Brain microvascular endothelial cell (primary cell): ENCODE data around the gene ZCWPW2.
A peak's percentile ranks its signal among the peaks of the same experiment; 100 is the strongest.

Source experiments
- DNase-seq: peaks from one replicate; pipeline ENCODE4 v3.0.0-alpha.2; 2020
- H3K27ac ChIP-seq: fragments of 250-450 bp; sonication (Bioruptor Pico); 2 replicates; pipeline ENCODE4 v1.5.1; 2020; ENCODE audit warnings: mild to moderate bottlenecking, moderate library complexity
- H3K27me3 ChIP-seq: fragments of 250-450 bp; sonication (Bioruptor Pico); replicated peaks from 2 replicates; pipeline ENCODE4 v1.5.1; 2020; ENCODE audit warnings: mild to moderate bottlenecking
- H3K36me3 ChIP-seq: fragments of 250-450 bp; sonication (Bioruptor Pico); replicated peaks from 2 replicates; pipeline ENCODE4 v1.5.1; 2020; ENCODE audit warnings: mild to moderate bottlenecking
- H3K4me3 ChIP-seq: 2 replicates; pipeline ENCODE4 v1.5.1; 2011; ENCODE audit warnings: low read depth, mild to moderate bottlenecking, control low read depth, low read length, moderate library complexity
- in situ Hi-C: cut with HindIII; loops from 2 replicates; pipeline ENCODE4 v1.10.0; 2017; ENCODE audit warnings: low sequenced_read_pairs, low pct_ligation_motif_present
- TF ChIP-seq, protein P1 (sequence below): IDR thresholded peaks from 2 replicates; pipeline ENCODE4 v1.5.1; 2011; ENCODE audit warnings: low read depth, mild to moderate bottlenecking, moderate library complexity, low read length, control low read depth, inconsistent platforms; ENCODE audit errors: missing control alignments

The ZCWPW2 gene

DNA sequence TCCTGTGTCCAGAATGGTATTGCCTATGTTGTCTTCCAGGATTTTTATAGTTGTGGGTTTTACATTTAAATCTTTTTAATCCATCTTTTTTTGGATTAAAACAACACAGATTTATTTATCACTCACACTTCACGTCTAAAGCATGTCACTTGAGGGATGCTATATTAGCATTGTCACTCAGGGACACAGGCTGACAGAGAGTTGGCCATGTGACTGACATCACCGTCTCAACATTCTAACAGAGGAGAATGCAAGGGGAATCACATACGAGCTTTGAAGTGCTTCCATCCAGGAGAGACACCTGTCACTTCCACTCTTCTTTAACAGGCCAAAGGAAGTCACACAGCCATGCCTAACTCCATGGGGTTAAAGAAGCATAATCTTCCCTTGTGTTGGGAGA, 204.7 kb downstream of the ZCWPW2 start:
- Histone ChIP-seq H3K36me3 (no peaks in the 10 kb centered on the region), H3K27me3 (no peaks in the 10 kb centered on the region), H3K4me3 (no peak overlapping the region), H3K27ac (no peak overlapping the region)
- no peak for DNase-seq
- TF ChIP-seq, protein P1, sequence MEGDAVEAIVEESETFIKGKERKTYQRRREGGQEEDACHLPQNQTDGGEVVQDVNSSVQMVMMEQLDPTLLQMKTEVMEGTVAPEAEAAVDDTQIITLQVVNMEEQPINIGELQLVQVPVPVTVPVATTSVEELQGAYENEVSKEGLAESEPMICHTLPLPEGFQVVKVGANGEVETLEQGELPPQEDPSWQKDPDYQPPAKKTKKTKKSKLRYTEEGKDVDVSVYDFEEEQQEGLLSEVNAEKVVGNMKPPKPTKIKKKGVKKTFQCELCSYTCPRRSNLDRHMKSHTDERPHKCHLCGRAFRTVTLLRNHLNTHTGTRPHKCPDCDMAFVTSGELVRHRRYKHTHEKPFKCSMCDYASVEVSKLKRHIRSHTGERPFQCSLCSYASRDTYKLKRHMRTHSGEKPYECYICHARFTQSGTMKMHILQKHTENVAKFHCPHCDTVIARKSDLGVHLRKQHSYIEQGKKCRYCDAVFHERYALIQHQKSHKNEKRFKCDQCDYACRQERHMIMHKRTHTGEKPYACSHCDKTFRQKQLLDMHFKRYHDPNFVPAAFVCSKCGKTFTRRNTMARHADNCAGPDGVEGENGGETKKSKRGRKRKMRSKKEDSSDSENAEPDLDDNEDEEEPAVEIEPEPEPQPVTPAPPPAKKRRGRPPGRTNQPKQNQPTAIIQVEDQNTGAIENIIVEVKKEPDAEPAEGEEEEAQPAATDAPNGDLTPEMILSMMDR, result no peak
- in situ Hi-C loops, result no loop called here

DNA sequence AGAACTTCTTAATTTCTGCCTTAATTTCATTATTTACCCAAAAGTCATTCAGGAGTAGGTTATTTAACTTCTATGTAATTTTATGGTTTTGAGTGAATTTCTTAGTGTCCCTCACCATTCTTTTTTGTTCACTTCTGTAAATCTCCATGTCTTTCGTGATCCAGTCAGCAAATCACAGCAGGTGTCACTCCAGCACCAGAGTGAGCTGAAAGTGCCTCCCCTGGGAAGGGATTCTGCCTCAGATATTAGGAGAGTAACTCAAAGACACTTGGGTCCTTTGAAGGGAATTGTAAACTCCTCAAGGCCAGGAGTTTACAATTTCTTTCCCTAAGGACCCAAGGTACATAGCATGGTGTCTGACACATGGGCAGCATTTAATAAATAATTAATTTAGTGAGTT, 207.7 kb downstream of the ZCWPW2 start:
- Histone ChIP-seq H3K27me3 (no peaks in the 10 kb centered on the region), H3K4me3 (no peak overlapping the region), H3K27ac (no peak overlapping the region), H3K36me3 (no peaks in the 10 kb centered on the region)
- TF ChIP-seq, protein P1, result no peak
- DNase-seq, result no peak
- in situ Hi-C loops, result no loop called here

DNA sequence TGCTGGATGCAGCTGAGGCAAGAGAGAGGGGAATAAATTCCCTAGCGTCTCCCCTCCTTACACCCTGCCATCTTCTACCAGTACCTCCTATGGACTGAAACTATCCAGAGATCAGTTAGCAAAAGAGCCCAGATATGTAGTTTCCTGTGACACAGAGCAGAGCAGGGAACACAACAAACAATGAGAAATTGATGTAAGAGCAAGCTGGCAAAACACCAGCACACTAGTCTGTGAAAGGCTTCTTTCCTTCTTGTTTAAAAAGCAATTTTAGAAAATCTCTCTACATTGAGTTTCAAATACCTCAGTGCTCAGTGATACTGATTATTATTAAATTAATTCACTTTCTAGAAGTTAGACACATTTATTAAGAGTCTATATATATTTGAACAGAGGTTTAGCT, 215.7 kb downstream of the ZCWPW2 start:
- Histone ChIP-seq H3K27me3 (no peaks in the 10 kb centered on the region), H3K36me3 (no peaks in the 10 kb centered on the region), H3K4me3 (no peak overlapping the region), H3K27ac (no peak overlapping the region)
- TF ChIP-seq, protein P1, result no peak
- DNase-seq, result no peak
- in situ Hi-C loops, result no loop called here

- Histone ChIP-seq H3K27ac (no peak overlapping the region), H3K4me3 (no peak overlapping the region), H3K27me3 (peaks cover 10% of the 10 kb centered on the region), H3K36me3 (no peaks in the 10 kb centered on the region)
- TF ChIP-seq, protein P1, result no peak
- in situ Hi-C loops, result no loop called here
- DNase-seq, result no peak
Measured at GRCh38 chr3:28569357-28569756, 220.8 kb downstream of the ZCWPW2 start.

DNA sequence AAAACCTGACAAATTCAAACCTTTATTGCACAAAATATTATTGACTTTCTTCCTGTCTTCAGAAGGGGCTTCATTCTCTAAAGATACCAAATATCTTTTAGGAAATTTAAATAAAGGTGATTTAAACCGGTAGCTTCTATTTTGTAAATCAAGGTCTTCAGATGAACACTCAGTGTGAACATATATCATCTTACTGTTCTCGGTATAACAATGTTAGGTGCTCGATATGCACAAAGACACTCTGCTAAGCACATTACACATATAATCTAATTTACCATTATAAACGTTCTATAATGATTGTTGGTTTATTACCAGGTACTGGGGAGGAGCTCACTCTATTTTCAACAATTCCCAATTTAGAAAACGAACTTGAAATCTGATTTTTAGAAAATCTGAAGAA, 225.5 kb downstream of the ZCWPW2 start:
- Histone ChIP-seq H3K27me3 (peaks cover 44% of the 10 kb centered on the region), H3K27ac (no peak overlapping the region), H3K36me3 (no peaks in the 10 kb centered on the region), H3K4me3 (no peak overlapping the region)
- DNase-seq, result no peak
- in situ Hi-C loops, result no loop called here
- TF ChIP-seq, protein P1, result no peak

DNA sequence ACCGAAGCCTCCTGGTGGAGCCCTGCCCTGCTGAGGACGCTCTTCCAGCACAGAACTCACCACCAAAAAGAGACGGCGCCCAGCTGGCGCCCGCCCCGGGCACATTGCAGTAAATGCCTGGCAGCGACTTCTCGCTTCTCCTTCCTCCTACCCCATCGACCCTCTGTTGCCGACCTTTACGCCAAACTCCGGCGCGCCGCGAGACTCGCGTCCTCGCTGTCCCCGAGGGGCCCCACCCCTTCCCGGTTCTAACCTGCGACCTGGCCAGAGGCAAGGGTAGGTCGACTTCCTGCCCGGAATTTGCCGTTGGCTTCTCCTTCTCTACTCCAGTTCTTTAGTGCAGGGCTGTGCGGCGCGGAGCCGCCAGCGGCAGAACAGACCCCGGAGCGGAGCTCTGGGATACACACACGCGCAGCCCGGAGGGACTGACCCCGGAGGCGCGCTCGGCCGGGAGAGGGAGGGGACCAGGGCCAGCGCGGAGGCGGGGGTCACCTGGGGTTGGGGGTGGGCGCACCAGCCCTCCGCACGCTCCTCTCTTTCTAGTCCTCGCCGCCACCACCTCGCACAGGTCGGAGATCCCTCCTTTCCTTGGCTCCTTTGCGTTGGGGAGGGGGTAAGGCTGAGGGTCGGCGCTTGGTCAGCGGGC, 226.7 kb downstream of the ZCWPW2 start:
- TF ChIP-seq, protein P1, result no peak
- no peak for DNase-seq
- H3K4me3 ChIP-seq, result peak overlapping the region; percentile 45
- no peaks in the 10 kb centered on the region for H3K36me3 ChIP-seq
- H3K27me3 ChIP-seq, result peaks cover 44% of the 10 kb centered on the region
- in situ Hi-C loops, result no loop called here
- H3K27ac ChIP-seq, result no peak overlapping the region
